Measurements from ENCODE around the gene CPTP. TPM values are rescaled to one million over a fixed set of nuclear protein-coding genes. Genes with fewer than 3 reads are reported as not detected.

Gene CPTP
- total RNA-seq, 1 experiment from 2014 or later = 52.2 TPM

DNA sequence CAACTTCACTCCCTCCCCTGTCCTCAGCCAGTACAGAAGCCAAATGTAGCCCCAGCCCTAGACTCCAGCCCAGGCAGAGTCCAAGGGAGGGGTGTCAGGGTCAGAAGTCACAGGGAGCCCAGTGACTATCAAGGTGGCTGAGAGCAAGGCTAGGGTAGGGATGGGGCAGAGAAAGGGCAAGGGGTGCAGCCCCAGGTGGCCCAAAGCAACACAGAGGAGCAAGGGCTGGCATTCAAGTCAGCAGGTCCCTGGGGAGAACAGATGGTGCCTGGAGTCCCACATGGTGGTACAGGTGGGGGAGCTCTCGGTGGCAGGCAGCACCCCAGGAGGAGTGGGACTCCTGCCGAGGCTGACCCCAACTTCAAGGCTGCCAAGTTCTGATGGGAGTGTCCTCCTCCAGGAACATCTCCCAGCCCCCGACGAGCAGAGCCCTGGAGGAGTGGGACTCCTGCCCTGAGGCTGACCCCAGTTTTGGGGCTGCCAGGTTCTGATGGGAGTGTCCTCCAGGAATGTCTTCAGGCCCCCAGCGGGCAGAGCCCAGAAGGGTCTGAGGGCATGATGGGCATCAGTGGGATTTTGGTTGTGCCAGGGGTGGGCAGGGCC lies 28.3 kb downstream of the CPTP start:
- POLR2A ChIA-PET = no interaction called here
- BruUV-seq (replicated peaks) = TSS peak; percentile 80
- Histone ChIP-seq H3K4me3 (ENCODE audit: low read depth in 2 of 2, low read length in 2 of 2) (no peak overlapping the region), H3K4me1 (ENCODE audit: control insufficient read depth, insufficient read depth, low read length) (peaks cover 41% of the 10 kb centered on the region), H3K27ac (ENCODE audit: low read length) (peak overlapping the region; percentile 85), H3K27me3 (ENCODE audit: control insufficient read depth, insufficient read depth, low read length) (no peaks in the 10 kb centered on the region), H3K9me3 (ENCODE audit: control insufficient read depth, insufficient read depth, low read depth, low read length) (no peaks in the 10 kb centered on the region), H3K36me3 (ENCODE audit: control insufficient read depth, insufficient read depth, low read length) (no peaks in the 10 kb centered on the region; the same call in 1 of the 2 replicates)
- intact Hi-C loops (cut with micrococcal nuclease; ENCODE audit: unreplicated experiment) = no loop called here
- in situ Hi-C loops (cut with HindIII; ENCODE audit: low pct_unique_long_range_greater_than_20kb, low sequenced_read_pairs) = no loop called here
- no peak for ATAC-seq
- TF ChIP-seq, protein P1, sequence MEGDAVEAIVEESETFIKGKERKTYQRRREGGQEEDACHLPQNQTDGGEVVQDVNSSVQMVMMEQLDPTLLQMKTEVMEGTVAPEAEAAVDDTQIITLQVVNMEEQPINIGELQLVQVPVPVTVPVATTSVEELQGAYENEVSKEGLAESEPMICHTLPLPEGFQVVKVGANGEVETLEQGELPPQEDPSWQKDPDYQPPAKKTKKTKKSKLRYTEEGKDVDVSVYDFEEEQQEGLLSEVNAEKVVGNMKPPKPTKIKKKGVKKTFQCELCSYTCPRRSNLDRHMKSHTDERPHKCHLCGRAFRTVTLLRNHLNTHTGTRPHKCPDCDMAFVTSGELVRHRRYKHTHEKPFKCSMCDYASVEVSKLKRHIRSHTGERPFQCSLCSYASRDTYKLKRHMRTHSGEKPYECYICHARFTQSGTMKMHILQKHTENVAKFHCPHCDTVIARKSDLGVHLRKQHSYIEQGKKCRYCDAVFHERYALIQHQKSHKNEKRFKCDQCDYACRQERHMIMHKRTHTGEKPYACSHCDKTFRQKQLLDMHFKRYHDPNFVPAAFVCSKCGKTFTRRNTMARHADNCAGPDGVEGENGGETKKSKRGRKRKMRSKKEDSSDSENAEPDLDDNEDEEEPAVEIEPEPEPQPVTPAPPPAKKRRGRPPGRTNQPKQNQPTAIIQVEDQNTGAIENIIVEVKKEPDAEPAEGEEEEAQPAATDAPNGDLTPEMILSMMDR (IDR thresholded peaks at IDR 0.05) = no peak
- TF ChIP-seq TCF7L2 (IDR thresholded peaks at IDR 0.05; ENCODE audit: low read depth, low read length) = no peak
- no peak for TF ChIP-seq SIN3A (IDR thresholded peaks at IDR 0.05; ENCODE audit: borderline replicate concordance, insufficient read depth, low read depth, low read length)
- TF ChIP-seq, protein P2, sequence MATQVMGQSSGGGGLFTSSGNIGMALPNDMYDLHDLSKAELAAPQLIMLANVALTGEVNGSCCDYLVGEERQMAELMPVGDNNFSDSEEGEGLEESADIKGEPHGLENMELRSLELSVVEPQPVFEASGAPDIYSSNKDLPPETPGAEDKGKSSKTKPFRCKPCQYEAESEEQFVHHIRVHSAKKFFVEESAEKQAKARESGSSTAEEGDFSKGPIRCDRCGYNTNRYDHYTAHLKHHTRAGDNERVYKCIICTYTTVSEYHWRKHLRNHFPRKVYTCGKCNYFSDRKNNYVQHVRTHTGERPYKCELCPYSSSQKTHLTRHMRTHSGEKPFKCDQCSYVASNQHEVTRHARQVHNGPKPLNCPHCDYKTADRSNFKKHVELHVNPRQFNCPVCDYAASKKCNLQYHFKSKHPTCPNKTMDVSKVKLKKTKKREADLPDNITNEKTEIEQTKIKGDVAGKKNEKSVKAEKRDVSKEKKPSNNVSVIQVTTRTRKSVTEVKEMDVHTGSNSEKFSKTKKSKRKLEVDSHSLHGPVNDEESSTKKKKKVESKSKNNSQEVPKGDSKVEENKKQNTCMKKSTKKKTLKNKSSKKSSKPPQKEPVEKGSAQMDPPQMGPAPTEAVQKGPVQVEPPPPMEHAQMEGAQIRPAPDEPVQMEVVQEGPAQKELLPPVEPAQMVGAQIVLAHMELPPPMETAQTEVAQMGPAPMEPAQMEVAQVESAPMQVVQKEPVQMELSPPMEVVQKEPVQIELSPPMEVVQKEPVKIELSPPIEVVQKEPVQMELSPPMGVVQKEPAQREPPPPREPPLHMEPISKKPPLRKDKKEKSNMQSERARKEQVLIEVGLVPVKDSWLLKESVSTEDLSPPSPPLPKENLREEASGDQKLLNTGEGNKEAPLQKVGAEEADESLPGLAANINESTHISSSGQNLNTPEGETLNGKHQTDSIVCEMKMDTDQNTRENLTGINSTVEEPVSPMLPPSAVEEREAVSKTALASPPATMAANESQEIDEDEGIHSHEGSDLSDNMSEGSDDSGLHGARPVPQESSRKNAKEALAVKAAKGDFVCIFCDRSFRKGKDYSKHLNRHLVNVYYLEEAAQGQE (IDR thresholded peaks at IDR 0.05; ENCODE audit: insufficient read depth in 1 of 2, low read depth in 2 of 2, low read length in 1 of 2) = no peak
- TF ChIP-seq POLR2AphosphoS5 (IDR thresholded peaks at IDR 0.05; ENCODE audit: low read depth, low read length) = no peak; the same call in 1 of the 2 replicates
- CTCF ChIA-PET = no interaction called here
- no peak for DNase-seq (ENCODE audit: low read depth, low spot score)

DNA sequence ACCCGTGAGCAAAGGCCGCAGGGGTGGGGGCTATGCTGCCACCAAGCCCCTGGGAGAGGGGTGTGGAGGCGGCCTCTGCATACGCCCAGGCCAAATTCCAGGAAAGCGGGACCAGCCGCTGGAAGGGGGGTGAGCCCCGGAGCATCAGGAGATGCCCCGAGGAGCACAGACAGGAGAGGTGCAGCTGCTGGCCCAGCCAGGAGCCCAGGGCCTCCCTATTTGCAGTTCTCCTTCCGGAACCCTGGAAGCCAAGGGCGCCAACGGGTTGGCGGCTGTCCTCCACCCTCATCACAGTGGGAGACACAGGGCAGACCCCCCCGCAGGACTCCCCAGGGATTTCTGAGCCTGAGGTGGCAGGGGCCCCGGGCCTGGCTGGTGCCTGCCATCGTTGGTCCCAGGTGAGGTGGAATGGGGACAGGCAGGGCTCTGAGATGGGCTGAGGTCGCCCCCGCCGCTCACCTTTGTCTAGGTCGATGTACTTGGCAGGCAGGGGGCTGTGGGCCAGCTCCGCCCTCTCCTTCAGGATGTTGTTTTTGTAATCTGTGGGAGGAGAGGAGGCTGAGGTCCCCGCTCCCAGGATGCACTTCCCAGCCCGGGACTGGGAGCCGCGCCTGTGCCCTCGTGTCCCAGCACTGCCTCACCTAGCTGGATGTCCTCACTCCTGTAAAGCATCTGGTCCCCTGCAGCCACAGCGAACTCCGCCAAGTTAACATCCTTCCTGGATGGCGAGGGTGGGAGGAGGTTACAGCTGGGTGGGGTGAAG lies 29.0 kb downstream of the CPTP start:
- ChIA-PET CTCF (no interaction called here), POLR2A (no interaction called here)
- DNase-seq (ENCODE audit: low read depth, low spot score) (no peak), ATAC-seq (peak; percentile 7)
- Histone ChIP-seq H3K4me3 (ENCODE audit: low read depth in 2 of 2, low read length in 2 of 2) (no peak overlapping the region), H3K36me3 (ENCODE audit: control insufficient read depth, insufficient read depth, low read length) (no peaks in the 10 kb centered on the region), H3K9me3 (ENCODE audit: control insufficient read depth, insufficient read depth, low read depth, low read length) (no peaks in the 10 kb centered on the region), H3K27ac (ENCODE audit: low read length) (peak overlapping the region; percentile 85), H3K27me3 (ENCODE audit: control insufficient read depth, insufficient read depth, low read length) (no peaks in the 10 kb centered on the region), H3K4me1 (ENCODE audit: control insufficient read depth, insufficient read depth, low read length) (peaks cover 48% of the 10 kb centered on the region)
- TF ChIP-seq, protein P1 (IDR thresholded peaks at IDR 0.05) = no peak
- TF ChIP-seq SIN3A (IDR thresholded peaks at IDR 0.05; ENCODE audit: borderline replicate concordance, insufficient read depth, low read depth, low read length) (0 out of 2 replicates have a peak, but pooled peaks have one; percentile 49), POLR2AphosphoS5 (IDR thresholded peaks at IDR 0.05; ENCODE audit: low read depth, low read length) (peak; percentile 64; the same call in 1 of the 2 replicates), TCF7L2 (IDR thresholded peaks at IDR 0.05; ENCODE audit: low read depth, low read length) (no peak)
- TF ChIP-seq, protein P2 (IDR thresholded peaks at IDR 0.05; ENCODE audit: insufficient read depth in 1 of 2, low read depth in 2 of 2, low read length in 1 of 2) = no peak
- intact Hi-C loops (cut with micrococcal nuclease; ENCODE audit: unreplicated experiment) (no loop called here), in situ Hi-C loops (cut with HindIII; ENCODE audit: low pct_unique_long_range_greater_than_20kb, low sequenced_read_pairs) (no loop called here)
- BruUV-seq (replicated peaks) = TSS peak; percentile 68
